Suprapubic skin (tissue), 4 donors: ENCODE measurements around the gene UTS2B.

Experiments
- POLR2A ChIP-seq, 2 donors: fragments of 450-650 bp; IDR thresholded peaks; one replicate each; pipeline ENCODE4 v1.6.1; 2017; ENCODE audit warnings: antibody characterized with exemption in 2 of 2, mild to moderate bottlenecking in 2 of 2, moderate library complexity in 2 of 2
- POLR2AphosphoS5 ChIP-seq, 3 donors: sonication (generic); formaldehyde crosslinking; IDR thresholded peaks; one replicate each; pipeline ENCODE4 v1.6.1; 2017; ENCODE audit warnings: antibody characterized with exemption in 3 of 3
- TF ChIP-seq, protein P1 (sequence below), 2 donors: fragments of 200-600 bp in 1 of 2; fragments of 450-650 bp in 1 of 2; sonication (generic) in 1 of 2; IDR thresholded peaks; one replicate each; pipeline ENCODE4 v1.5.1; 2016 to 2019; ENCODE audit warnings: antibody characterized with exemption in 2 of 2, mild to moderate bottlenecking in 1 of 2, moderate library complexity in 1 of 2

DNA sequence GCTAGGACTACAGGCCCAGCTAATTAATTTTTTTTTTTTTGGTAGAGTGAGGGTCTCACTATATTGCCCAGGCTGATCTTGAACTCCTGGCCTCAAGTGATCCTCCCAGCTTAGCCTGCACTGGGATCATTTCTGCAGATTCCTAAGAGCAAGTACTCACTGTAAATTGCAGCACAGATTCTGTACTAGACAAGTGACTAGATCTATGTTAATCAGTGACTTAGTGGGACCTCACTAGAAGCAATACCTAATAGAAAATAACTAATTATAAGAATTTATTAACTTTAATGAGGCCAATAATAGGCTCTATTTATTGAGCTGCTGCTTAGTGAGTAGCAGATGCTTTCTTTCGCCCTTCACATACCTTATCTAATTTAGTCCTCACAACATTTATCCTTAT lies 10.6 kb upstream of the UTS2B start:
- TF ChIP-seq POLR2A (IDR thresholded peaks at IDR 0.05) (no peak), POLR2AphosphoS5 (IDR thresholded peaks at IDR 0.05) (no peak)
- TF ChIP-seq, protein P1, sequence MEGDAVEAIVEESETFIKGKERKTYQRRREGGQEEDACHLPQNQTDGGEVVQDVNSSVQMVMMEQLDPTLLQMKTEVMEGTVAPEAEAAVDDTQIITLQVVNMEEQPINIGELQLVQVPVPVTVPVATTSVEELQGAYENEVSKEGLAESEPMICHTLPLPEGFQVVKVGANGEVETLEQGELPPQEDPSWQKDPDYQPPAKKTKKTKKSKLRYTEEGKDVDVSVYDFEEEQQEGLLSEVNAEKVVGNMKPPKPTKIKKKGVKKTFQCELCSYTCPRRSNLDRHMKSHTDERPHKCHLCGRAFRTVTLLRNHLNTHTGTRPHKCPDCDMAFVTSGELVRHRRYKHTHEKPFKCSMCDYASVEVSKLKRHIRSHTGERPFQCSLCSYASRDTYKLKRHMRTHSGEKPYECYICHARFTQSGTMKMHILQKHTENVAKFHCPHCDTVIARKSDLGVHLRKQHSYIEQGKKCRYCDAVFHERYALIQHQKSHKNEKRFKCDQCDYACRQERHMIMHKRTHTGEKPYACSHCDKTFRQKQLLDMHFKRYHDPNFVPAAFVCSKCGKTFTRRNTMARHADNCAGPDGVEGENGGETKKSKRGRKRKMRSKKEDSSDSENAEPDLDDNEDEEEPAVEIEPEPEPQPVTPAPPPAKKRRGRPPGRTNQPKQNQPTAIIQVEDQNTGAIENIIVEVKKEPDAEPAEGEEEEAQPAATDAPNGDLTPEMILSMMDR (IDR thresholded peaks at IDR 0.05): no peak
